ENCODE data around the gene MAN2B1. TPM values are rescaled to one million over a fixed set of nuclear protein-coding genes. Genes with fewer than 3 reads are reported as not detected.
A peak's percentile ranks its signal among the peaks of the same experiment; 100 is the strongest.

MAN2B1 gene
- total and polyA plus RNA-seq, 11 donors, result 16.0 to 135 (median 29.0) TPM

DNA sequence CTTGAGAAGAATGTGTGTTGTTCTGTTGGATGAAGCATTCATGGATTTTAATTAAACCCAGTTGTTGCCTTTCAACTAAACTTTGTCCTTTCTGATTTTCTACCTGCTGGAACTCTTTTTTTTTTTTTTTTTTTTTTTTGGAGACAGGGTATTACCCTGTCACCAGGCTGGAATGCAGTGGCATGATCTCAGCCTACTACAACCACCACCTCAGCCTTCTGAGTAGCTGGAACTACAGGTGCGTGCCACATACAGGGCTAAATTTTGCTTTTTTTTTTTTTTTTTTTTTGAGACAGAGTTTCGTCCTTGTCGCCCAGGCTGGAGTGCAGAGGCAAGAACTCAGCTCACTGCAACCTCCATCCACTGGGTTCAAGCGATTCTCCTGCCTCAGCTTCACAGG is 48.9 kb downstream of the MAN2B1 start:
- H3K27me3 ChIP-seq, result no peaks in the 10 kb centered on the region
- H3K4me3 ChIP-seq, result no peak overlapping the region
- peaks cover 0 to 56% (median 25%) of the 10 kb centered on the region in 12 donors for H3K4me1 ChIP-seq
- DNase-seq (no peak), ATAC-seq (no peak)
- no peaks in the 10 kb centered on the region for H3K9me3 ChIP-seq
- 76 to 90% (median 88%) methylated on average over 4 of the region's 4 CpGs for WGBS, 4 donors
- H3K36me3 ChIP-seq, result peaks cover 0 to 48% (median 34%) of the 10 kb centered on the region in 9 donors
- H3K27ac ChIP-seq, result no peak overlapping the region
- no peak for TF ChIP-seq POLR2A (IDR thresholded peaks at IDR 0.05)
- TF ChIP-seq, protein P1, sequence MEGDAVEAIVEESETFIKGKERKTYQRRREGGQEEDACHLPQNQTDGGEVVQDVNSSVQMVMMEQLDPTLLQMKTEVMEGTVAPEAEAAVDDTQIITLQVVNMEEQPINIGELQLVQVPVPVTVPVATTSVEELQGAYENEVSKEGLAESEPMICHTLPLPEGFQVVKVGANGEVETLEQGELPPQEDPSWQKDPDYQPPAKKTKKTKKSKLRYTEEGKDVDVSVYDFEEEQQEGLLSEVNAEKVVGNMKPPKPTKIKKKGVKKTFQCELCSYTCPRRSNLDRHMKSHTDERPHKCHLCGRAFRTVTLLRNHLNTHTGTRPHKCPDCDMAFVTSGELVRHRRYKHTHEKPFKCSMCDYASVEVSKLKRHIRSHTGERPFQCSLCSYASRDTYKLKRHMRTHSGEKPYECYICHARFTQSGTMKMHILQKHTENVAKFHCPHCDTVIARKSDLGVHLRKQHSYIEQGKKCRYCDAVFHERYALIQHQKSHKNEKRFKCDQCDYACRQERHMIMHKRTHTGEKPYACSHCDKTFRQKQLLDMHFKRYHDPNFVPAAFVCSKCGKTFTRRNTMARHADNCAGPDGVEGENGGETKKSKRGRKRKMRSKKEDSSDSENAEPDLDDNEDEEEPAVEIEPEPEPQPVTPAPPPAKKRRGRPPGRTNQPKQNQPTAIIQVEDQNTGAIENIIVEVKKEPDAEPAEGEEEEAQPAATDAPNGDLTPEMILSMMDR (IDR thresholded peaks at IDR 0.05), result no peak
- intact Hi-C loops (cut with DNase I), result loop anchor here in 1 of 10 donors (10.0 kb wide), 1 partner anchor 693 kb away; the partner anchor contains the start of gene ZNF700

DNA sequence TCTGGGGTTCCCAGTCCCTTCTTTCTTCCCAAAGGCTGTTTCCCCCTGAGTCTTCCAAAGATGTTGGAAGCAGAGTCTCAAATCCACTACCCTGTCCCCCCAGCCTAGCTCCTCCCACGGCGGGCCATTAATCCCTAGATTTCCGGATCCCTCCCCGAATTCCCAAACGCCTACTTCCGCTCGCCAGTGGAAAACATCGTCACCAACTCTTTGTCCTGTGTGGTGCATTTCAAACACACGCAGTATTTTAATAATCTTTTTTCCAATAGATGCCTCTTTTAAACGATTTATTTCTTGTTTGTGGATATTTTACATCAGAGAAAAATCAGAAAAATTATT is 55.2 kb downstream of the MAN2B1 start:
- TF ChIP-seq, protein P1 (IDR thresholded peaks at IDR 0.05), result no peak
- TF ChIP-seq POLR2A (IDR thresholded peaks at IDR 0.05), result no peak
- DNase-seq (peak; percentile 69 to 82 (median 80)), ATAC-seq (peak; percentile 50 to 84 (median 75))
- H3K36me3 ChIP-seq, result peaks cover 0 to 62% (median 41%) of the 10 kb centered on the region in 9 donors
- peaks cover 0 to 59% (median 32%) of the 10 kb centered on the region in 12 donors for H3K4me1 ChIP-seq
- H3K4me3 ChIP-seq, result peak overlapping the region; percentile 77 to 99 (median 90)
- H3K9me3 ChIP-seq, result no peaks in the 10 kb centered on the region
- intact Hi-C loops (cut with DNase I), result loop anchor here in 2 of 10 donors (5.0 to 10.0 kb wide), 2 partner anchors 61 to 687 kb away; partner anchors contain the start of gene ZNF700 (in 1 of the 2)
- no peaks in the 10 kb centered on the region for H3K27me3 ChIP-seq
- peak overlapping the region; percentile 82 to 99 (median 98) for H3K27ac ChIP-seq
- 0 to 1% (median 0%) methylated on average over 10 of the region's 10 CpGs for WGBS, 4 donors

GRCh38 chr19:12610540-12611360 is 55.8 kb downstream of the MAN2B1 start, which contains the start of the genes ZNF490 and ZNF791:
ZNF490 (minus strand) TSS chr19:12610813; CDS start chr19:12610680, 133 bp downstream.
ZNF791 (plus strand) TSS chr19:12610920; CDS start chr19:12611080, 160 bp downstream.
- H3K36me3 ChIP-seq, result peaks cover 0 to 67% (median 40%) of the 10 kb centered on the region in 9 donors
- H3K27ac ChIP-seq, result peak within 1 kb of the TSS; percentile 82 to 99 (median 98)
- peak; percentile 99 for ATAC-seq

More at GRCh38 chr19:12610540-12611360, 55.8 kb downstream of the MAN2B1 start, which contains the start of the genes ZNF490 and ZNF791:
- WGBS, 4 donors, result 0 to 1% (median 1%) methylated on average over 41 to 61 of the region's 61 CpGs
- TF ChIP-seq POLR2A (IDR thresholded peaks at IDR 0.05), result peak; percentile 81 to 83
- TF ChIP-seq, protein P1 (IDR thresholded peaks at IDR 0.05), result peak in 2 of 12 donors; percentile 17 to 22
- peaks cover 0 to 53% (median 29%) of the 10 kb centered on the region in 12 donors for H3K4me1 ChIP-seq
- peak within 1 kb of the TSS; percentile 77 to 99 (median 90) for H3K4me3 ChIP-seq
- H3K9me3 ChIP-seq, result no peaks in the 10 kb centered on the region
- DNase-seq, result peak; percentile 97 to 99 (median 99)
- intact Hi-C loops (cut with DNase I), result loop anchor here in 3 of 10 donors (1.0 to 10.0 kb wide), 3 partner anchors 59 to 686 kb away; partner anchors contain the start of genes ZNF564 (in 1 of the 3) and ZNF700 (in 1 of the 3)
- no peaks in the 10 kb centered on the region for H3K27me3 ChIP-seq
